ENCODE measurements around the gene MALSU1. TPM values are rescaled to one million over a fixed set of nuclear protein-coding genes. Genes with fewer than 3 reads are reported as not detected.
A peak's percentile ranks its signal among the peaks of the same experiment; 100 is the strongest.

MALSU1 gene
- total RNA-seq, 1 donor from 2014 or later = 48.7 TPM

DNA sequence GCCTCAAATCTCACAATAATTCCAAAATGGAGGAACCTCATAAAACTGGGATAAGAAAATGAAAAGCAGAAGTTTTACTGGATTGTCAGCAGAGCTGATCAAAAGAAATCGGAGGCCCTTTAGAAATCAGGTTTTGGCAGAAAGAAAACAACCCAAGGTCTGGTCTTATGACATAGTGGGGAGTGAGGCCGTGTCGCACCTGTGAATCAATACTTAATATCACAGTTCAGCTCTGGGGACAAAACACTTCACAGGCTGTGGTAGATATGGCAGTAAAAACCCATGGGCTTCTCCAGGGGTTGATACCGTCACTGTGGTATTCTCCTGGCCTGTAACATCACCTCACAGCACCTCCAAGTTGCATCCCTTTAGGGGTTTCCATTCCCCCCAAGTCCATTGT lies 6.5 kb upstream of the MALSU1 start:
- TF ChIP-seq EZH2 (IDR thresholded peaks at IDR 0.05) (no peak), EZH2phosphoT487 (IDR thresholded peaks at IDR 0.05) (no peak)
- TF ChIP-seq, protein P1, sequence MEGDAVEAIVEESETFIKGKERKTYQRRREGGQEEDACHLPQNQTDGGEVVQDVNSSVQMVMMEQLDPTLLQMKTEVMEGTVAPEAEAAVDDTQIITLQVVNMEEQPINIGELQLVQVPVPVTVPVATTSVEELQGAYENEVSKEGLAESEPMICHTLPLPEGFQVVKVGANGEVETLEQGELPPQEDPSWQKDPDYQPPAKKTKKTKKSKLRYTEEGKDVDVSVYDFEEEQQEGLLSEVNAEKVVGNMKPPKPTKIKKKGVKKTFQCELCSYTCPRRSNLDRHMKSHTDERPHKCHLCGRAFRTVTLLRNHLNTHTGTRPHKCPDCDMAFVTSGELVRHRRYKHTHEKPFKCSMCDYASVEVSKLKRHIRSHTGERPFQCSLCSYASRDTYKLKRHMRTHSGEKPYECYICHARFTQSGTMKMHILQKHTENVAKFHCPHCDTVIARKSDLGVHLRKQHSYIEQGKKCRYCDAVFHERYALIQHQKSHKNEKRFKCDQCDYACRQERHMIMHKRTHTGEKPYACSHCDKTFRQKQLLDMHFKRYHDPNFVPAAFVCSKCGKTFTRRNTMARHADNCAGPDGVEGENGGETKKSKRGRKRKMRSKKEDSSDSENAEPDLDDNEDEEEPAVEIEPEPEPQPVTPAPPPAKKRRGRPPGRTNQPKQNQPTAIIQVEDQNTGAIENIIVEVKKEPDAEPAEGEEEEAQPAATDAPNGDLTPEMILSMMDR (IDR thresholded peaks at IDR 0.05) = no peak
- Histone ChIP-seq H2AFZ (replicated peaks) (no peak overlapping the region), H3K4me1 (peaks cover 4% of the 10 kb centered on the region), H3K27ac (no peak overlapping the region), H3K36me3 (no peaks in the 10 kb centered on the region), H3K9me3 (ENCODE audit: low read depth) (no peaks in the 10 kb centered on the region), H3K79me2 (ENCODE audit: low read depth) (no peaks in the 10 kb centered on the region), H3F3A (ENCODE audit: low read depth) (no peaks in the 10 kb centered on the region), H3K9ac (no peak overlapping the region), H3K27me3 (no peaks in the 10 kb centered on the region), H3K4me3 (no peak overlapping the region), H4K20me1 (ENCODE audit: low read depth) (no peaks in the 10 kb centered on the region), H3K4me2 (peak overlapping the region; percentile 31)
- Mint-ChIP-seq H3K27ac (no peak overlapping the region), H3K4me1 (peaks cover 15% of the 10 kb centered on the region), H3K36me3 (no peaks in the 10 kb centered on the region), H3K4me3 (no peak overlapping the region), H3K9me3 (no peaks in the 10 kb centered on the region), H3K27me3 (ENCODE audit: insufficient read depth, low read depth) (peaks cover 8% of the 10 kb centered on the region)
- DNase-seq (ENCODE audit: low spot score) = no peak

DNA sequence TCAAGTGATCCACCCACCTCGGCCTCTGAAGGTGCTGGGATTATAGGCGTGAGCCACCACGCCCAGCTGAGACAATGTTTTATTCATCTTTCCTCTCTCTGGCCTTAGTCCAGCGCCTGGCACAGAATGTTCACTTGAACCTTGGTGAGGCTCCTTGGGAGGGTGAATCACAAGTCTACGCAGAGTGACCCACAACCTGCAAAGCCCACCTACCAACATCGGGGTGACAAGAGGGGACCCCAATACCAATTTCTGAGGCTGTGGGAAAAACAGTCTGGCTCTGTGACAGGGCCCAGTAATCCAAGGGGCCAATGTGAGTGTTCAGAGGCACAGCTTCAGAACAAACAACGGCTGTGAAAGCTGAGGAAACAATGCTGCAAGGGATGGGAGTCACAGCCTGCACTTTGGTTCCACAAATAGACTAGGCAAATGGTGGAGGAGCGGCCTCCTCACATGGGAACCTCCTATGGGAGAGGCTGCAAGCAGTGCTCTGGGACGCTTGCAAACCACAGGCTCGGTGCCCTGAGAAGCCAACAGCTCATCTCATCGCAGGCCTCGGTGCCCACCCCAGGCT lies 5.6 kb upstream of the MALSU1 start:
- no peak overlapping the region for H3K9ac ChIP-seq
- no peak overlapping the region for H3K4me3 Mint-ChIP-seq
- DNase-seq (ENCODE audit: low spot score) = no peak
- H3K27me3 Mint-ChIP-seq (ENCODE audit: insufficient read depth, low read depth) = peaks cover 9% of the 10 kb centered on the region
- no peaks in the 10 kb centered on the region for H3K79me2 ChIP-seq (ENCODE audit: low read depth)
- H4K20me1 ChIP-seq (ENCODE audit: low read depth) = no peaks in the 10 kb centered on the region
- H3K27me3 ChIP-seq = no peaks in the 10 kb centered on the region
- H3K4me2 ChIP-seq = no peak overlapping the region
- peaks cover 4% of the 10 kb centered on the region for H3K4me1 ChIP-seq
- H3F3A ChIP-seq (ENCODE audit: low read depth) = peaks cover 7% of the 10 kb centered on the region
- no peak overlapping the region for H3K27ac Mint-ChIP-seq
- H3K4me1 Mint-ChIP-seq = peaks cover 15% of the 10 kb centered on the region
- TF ChIP-seq, protein P1 (IDR thresholded peaks at IDR 0.05) = no peak
- TF ChIP-seq EZH2phosphoT487 (IDR thresholded peaks at IDR 0.05) = no peak
- TF ChIP-seq EZH2 (IDR thresholded peaks at IDR 0.05) = no peak
- no peaks in the 10 kb centered on the region for H3K36me3 ChIP-seq
- no peaks in the 10 kb centered on the region for H3K36me3 Mint-ChIP-seq
- H3K9me3 ChIP-seq (ENCODE audit: low read depth) = no peaks in the 10 kb centered on the region
- H3K4me3 ChIP-seq = no peak overlapping the region
- no peak overlapping the region for H2AFZ ChIP-seq (replicated peaks)
- no peak overlapping the region for H3K27ac ChIP-seq
- H3K9me3 Mint-ChIP-seq = no peaks in the 10 kb centered on the region

DNA sequence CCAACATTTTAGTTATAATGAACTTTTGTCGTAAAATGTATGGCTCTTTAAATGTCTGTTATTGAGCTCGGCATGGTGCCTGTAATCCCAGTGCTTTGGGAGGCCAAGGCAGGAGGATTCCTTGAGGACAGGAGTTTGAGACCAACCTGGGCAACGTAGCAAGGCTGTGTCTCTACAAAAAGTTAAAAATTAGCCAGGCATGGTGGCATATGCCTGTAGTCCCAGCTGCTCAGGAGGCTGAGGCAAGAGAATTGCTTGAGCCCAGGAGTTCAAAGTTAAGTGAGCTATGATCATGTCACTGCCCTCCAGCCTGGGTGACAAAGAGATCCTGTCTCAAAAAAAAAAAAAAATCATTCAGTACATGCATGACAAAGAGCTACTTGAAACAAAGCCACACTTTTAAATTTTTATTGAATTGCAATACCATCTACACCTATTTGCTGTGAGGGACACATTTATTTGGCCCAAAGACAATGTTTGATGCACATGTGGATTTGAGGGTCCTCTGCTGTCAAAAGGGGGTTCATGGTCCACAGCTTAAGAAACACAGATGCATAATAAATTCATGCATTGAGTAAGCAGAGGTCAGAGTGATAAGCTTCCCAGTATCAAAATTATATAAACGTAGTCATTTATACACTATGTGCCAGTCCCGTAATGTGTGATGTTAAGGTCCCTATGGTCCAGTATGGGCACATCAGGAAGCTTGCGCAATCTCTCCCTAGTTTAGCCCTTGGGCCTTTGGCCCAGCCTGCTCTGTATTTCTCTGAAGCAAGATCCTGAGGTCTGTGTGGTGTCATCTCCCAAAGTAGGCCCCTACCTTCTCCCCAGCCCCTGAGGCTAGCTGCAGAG lies 4.4 kb upstream of the MALSU1 start:
- no peaks in the 10 kb centered on the region for H3K9me3 Mint-ChIP-seq
- Histone ChIP-seq H3K9me3 (ENCODE audit: low read depth) (no peaks in the 10 kb centered on the region), H3K36me3 (no peaks in the 10 kb centered on the region), H3K4me2 (no peak overlapping the region), H3K27ac (no peak overlapping the region), H4K20me1 (ENCODE audit: low read depth) (peaks cover 2% of the 10 kb centered on the region), H3F3A (ENCODE audit: low read depth) (peaks cover 7% of the 10 kb centered on the region), H3K9ac (no peak overlapping the region), H3K4me1 (peaks cover 4% of the 10 kb centered on the region), H3K4me3 (no peak overlapping the region), H2AFZ (replicated peaks) (no peak overlapping the region), H3K27me3 (no peaks in the 10 kb centered on the region), H3K79me2 (ENCODE audit: low read depth) (peaks cover 6% of the 10 kb centered on the region)
- no peaks in the 10 kb centered on the region for H3K36me3 Mint-ChIP-seq
- TF ChIP-seq EZH2phosphoT487 (IDR thresholded peaks at IDR 0.05) = no peak
- TF ChIP-seq, protein P1 (IDR thresholded peaks at IDR 0.05) = no peak
- no peak for TF ChIP-seq EZH2 (IDR thresholded peaks at IDR 0.05)
- H3K4me3 Mint-ChIP-seq = no peak overlapping the region
- peaks cover 21% of the 10 kb centered on the region for H3K4me1 Mint-ChIP-seq
- DNase-seq (ENCODE audit: low spot score) = no peak
- H3K27ac Mint-ChIP-seq = no peak overlapping the region
- H3K27me3 Mint-ChIP-seq (ENCODE audit: insufficient read depth, low read depth) = peaks cover 11% of the 10 kb centered on the region
